Right lobe of liver (tissue), 6 donors: ENCODE results near the gene NMU. TPM values are rescaled to one million over a fixed set of nuclear protein-coding genes. Genes with fewer than 3 reads are reported as not detected.

ENCODE experiments used
- ATAC-seq, 4 donors: fragments of 200-7000 bp; cut with Tn5 transposase; one replicate each; pipeline ENCODE4 v1.9.1; 2020; ENCODE audit warnings: mild to moderate bottlenecking in 4 of 4, moderate library complexity in 4 of 4
- DNase-seq, 3 donors: peaks; one replicate each; pipeline ENCODE4 v3.0.0-alpha.2; 2020
- H3K27ac ChIP-seq, 3 donors: fragments of 200-600 bp; one replicate each; pipeline ENCODE4 v1.8.0; 2022
- H3K27me3 ChIP-seq, 2 donors: fragments of 200-600 bp; one replicate each; pipeline ENCODE4 v1.8.0; 2022
- H3K36me3 ChIP-seq, 4 donors: fragments of 200-600 bp; sonication (generic) in 1 of 4; one replicate each; pipeline versions ENCODE4 v1.5.1 to v1.8.0; 2017 to 2022; ENCODE audit warnings: control low read depth in 1 of 4
- H3K4me1 ChIP-seq, 4 donors: fragments of 200-600 bp; sonication (generic) in 1 of 4; one replicate each; pipeline versions ENCODE4 v1.5.1 to v1.8.0; 2017 to 2022; ENCODE audit warnings: control low read depth in 1 of 4
- H3K4me3 ChIP-seq, 3 donors: fragments of 200-600 bp; one replicate each; pipeline ENCODE4 v1.8.0; 2022
- H3K9me3 ChIP-seq, 4 donors: fragments of 200-600 bp; sonication (generic) in 1 of 4; one replicate each; pipeline versions ENCODE4 v1.5.1 to v1.8.0; 2017 to 2022; ENCODE audit warnings: control low read depth in 1 of 4
- CTCF ChIP-seq, 4 donors: fragments of 200-600 bp in 3 of 4; fragments of 450-650 bp in 1 of 4; IDR thresholded peaks; one replicate each; pipeline versions ENCODE4 v1.5.1 to v1.8.0; 2016 to 2022; ENCODE audit warnings: antibody characterized with exemption in 4 of 4, mild to moderate bottlenecking in 2 of 4
- POLR2A ChIP-seq: fragments of 450-650 bp; IDR thresholded peaks from one replicate; pipeline ENCODE4 v1.6.1; 2017; ENCODE audit warnings: antibody characterized with exemption, mild to moderate bottlenecking
- WGBS: methylation state at CpG from one replicate; pipeline ENCODE4 v1.1.6; 2018; ENCODE audit warnings: low coverage, low lambda C conversion rate; ENCODE audit not compliant: insufficient coverage; ENCODE audit errors: missing lambda C conversion rate; 5-methylcytosine and 5-hydroxymethylcytosine counted together
- intact Hi-C, 2 donors: fragments of 100-400 bp; cut with DNase I; formaldehyde crosslinking; loops; one replicate each; pipeline versions ENCODE4 v1.11.2 to v1.14.1; 2022
- total RNA-seq, 6 experiments: library from RNA; depleted of rRNA in 2 of 6; stranded (reverse); fragments of >200 nt in 2 of 6; fragmentation: NEBNext Ultra II Directional in 3 of 6; extraction: Animal tissue kit (Norgen Biotek cat#: 25700) in 3 of 6; gene quantifications; one replicate each; pipeline versions ENCODE4 v1.1.0 to v1.2.4, GENCODE V29; 2016 to 2023
- donor health status: DM: no; HTN: yes; CAD: no.
- donor health status: DM: no; HTN: no; CAD: no.
- donor health status: DM: no; HTN: no; CAD: no.
- donor health status: DM: no; HTN: yes; CAD: no.
- donor health status: DM: no; HTN: yes; CAD: no.

NMU gene
- total RNA-seq, 6 experiments from 2014 or later = not detected

- Histone ChIP-seq H3K4me3 (no peak overlapping the region), H3K27me3 (no peaks in the 10 kb centered on the region), H3K36me3 (no peaks in the 10 kb centered on the region), H3K9me3 (no peaks in the 10 kb centered on the region), H3K27ac (no peak overlapping the region), H3K4me1 (no peaks in the 10 kb centered on the region)
- ATAC-seq = no peak
- intact Hi-C loops = no loop called here
- DNase-seq = no peak
- WGBS = 83% methylated on average over 3 of the region's 3 CpGs
- TF ChIP-seq POLR2A = no peak
- no peak for TF ChIP-seq CTCF (IDR thresholded peaks at IDR 0.05)
Measured at GRCh38 chr4:55611358-55612059, 24.6 kb downstream of the NMU start.

GRCh38 chr4:55610381-55610780, 25.7 kb downstream of the NMU start:
- H3K9me3 ChIP-seq = no peaks in the 10 kb centered on the region
- H3K4me3 ChIP-seq = no peak overlapping the region
- TF ChIP-seq CTCF (IDR thresholded peaks at IDR 0.05) (no peak), POLR2A (no peak)
- DNase-seq (no peak), ATAC-seq (no peak)
- no peaks in the 10 kb centered on the region for H3K27me3 ChIP-seq
- intact Hi-C loops = no loop called here
- H3K27ac ChIP-seq = no peak overlapping the region
- WGBS = 76% methylated on average over 2 of the region's 2 CpGs
- no peaks in the 10 kb centered on the region for H3K36me3 ChIP-seq
- H3K4me1 ChIP-seq = no peaks in the 10 kb centered on the region

- no peaks in the 10 kb centered on the region for H3K27me3 ChIP-seq
- no peak overlapping the region for H3K4me3 ChIP-seq
- H3K9me3 ChIP-seq = no peaks in the 10 kb centered on the region
- no peaks in the 10 kb centered on the region for H3K36me3 ChIP-seq
- no peaks in the 10 kb centered on the region for H3K4me1 ChIP-seq
- ATAC-seq = no peak
- 65% methylated on average over 6 of the region's 6 CpGs for WGBS
- DNase-seq = no peak
- no peak for TF ChIP-seq CTCF (IDR thresholded peaks at IDR 0.05)
- no peak for TF ChIP-seq POLR2A
- no peak overlapping the region for H3K27ac ChIP-seq
- intact Hi-C loops = no loop called here
Measured at GRCh38 chr4:55609393-55609866, 26.7 kb downstream of the NMU start.

GRCh38 chr4:55608591-55608990, 27.5 kb downstream of the NMU start:
- Histone ChIP-seq H3K27me3 (no peaks in the 10 kb centered on the region), H3K27ac (no peak overlapping the region), H3K4me3 (no peak overlapping the region), H3K36me3 (no peaks in the 10 kb centered on the region), H3K9me3 (no peaks in the 10 kb centered on the region), H3K4me1 (no peaks in the 10 kb centered on the region)
- intact Hi-C loops = no loop called here
- 63% methylated on average over 1 of the region's 1 CpG for WGBS
- TF ChIP-seq CTCF (IDR thresholded peaks at IDR 0.05) = no peak
- TF ChIP-seq POLR2A = no peak
- ATAC-seq = no peak
- DNase-seq = no peak
